HG02678 (cell line): Measurements from ENCODE around the gene ERICH6B.
"Not testable (repeated sequence)": the region's sequence is repeated elsewhere in the genome, so short reads cannot be mapped to it uniquely, and the experiment has no call there.

Experiments used
- ATAC-seq: cut with Tn5 transposase; IDR thresholded peaks from one replicate; pipeline ENCODE4 v1.9.1; 2021; ENCODE audit warnings: mild to moderate bottlenecking, moderate library complexity; ENCODE audit not compliant: unreplicated experiment

Gene ERICH6B

GRCh38 chr13:45615501-45616101 is at the start of gene ERICH6B:
TSS of gene ERICH6B (minus strand) at chr13:45615739. CDS start at chr13:45597005, 18,734 bp downstream.
- ATAC-seq, result no peak

- ATAC-seq, result not testable (repeated sequence)
These were observed 47.4 kb upstream of the ERICH6B start for GRCh38 chr13:45662903-45663302.

- ATAC-seq, result no peak
These were observed 46.6 kb upstream of the ERICH6B start for GRCh38 chr13:45662162-45662561.

DNA sequence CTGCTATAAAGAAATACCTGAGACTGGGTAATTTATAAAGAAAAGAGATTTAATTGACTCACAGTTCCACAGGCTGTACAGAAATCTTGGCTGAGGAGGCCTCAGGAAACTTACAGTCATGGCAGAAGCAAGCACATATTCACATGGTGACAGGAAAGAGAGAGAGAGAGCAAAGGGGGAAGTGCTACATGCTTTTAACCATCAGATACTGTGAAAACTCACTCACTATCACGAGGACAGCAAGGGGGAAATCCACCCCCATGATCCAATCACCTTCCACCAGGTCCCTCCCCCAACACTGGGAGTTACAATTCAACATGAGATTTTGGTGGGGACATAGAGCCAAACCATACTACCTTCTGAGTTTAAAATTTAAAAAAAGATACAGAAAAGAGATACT is 44.9 kb upstream of the ERICH6B start:
- not testable (repeated sequence) for ATAC-seq

DNA sequence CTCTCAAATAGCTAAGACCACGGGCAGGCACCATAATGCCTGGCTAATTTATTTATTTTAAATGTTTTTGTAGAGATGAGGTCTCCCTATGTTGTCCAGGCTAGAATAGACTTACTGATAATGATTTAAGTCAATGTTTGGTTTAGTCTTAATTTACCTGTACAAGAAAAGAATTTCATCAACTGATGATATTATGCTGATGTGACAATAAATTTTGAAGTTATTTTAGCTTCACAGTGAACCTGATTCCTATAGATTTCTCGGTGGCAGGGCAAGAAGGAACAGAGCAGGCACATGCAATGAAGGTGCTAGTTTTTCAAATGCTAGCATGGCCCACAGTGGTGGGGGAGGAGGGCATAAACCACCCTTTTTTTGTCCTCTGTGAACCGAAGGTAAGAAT is 44.0 kb upstream of the ERICH6B start:
- ATAC-seq, result no peak

GRCh38 chr13:45658586-45659235 is 43.2 kb upstream of the ERICH6B start:
- no peak for ATAC-seq

GRCh38 chr13:45654633-45655349 is 39.3 kb upstream of the ERICH6B start:
- ATAC-seq, result no peak

DNA sequence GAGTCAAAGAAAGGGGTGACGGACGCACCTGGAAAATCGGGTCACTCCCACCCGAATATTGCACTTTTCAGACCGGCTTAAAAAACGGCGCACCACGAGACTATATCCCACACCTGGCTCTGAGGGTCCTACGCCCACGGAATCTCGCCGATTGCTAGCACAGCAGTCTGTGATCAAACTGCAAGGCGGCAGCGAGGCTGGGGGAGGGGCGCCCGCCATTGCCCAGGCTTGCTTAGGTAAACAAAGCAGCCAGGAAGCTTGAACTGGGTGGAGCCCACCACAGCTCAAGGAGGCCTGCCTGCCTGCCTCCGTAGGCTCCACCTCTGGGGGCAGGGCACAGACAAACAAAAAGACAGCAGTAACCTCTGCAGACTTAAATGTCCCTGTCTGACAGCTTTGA is 29.7 kb upstream of the ERICH6B start:
- not testable (repeated sequence) for ATAC-seq

GRCh38 chr13:45642159-45642558 is 26.6 kb upstream of the ERICH6B start:
- not testable (repeated sequence) for ATAC-seq

- ATAC-seq, result not testable (repeated sequence)
These were observed 19.8 kb upstream of the ERICH6B start for GRCh38 chr13:45635291-45635690.

GRCh38 chr13:45630791-45631190 is 15.3 kb upstream of the ERICH6B start:
- ATAC-seq, result no peak

DNA sequence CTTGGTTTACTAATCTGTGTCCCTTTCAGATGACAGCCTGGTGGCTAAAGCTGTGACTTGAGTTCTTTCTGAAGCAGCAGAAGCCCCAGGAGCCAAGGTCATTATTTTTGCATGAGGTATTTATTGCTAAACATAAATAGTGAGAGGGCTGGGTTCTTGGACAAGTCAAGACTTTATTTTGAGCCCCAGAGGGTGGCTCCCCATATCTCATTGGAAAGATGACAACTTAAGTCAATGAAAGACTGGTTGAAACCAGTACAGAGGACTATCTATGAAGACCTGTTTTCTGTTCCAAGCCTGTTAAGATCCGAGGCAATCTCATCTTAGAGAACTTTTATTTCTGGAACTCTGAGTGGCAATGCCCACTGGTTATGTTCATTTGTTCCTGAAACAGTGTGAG is 14.4 kb upstream of the ERICH6B start:
- no peak for ATAC-seq

GRCh38 chr13:45628094-45628493 is 12.6 kb upstream of the ERICH6B start:
- ATAC-seq, result no peak

DNA sequence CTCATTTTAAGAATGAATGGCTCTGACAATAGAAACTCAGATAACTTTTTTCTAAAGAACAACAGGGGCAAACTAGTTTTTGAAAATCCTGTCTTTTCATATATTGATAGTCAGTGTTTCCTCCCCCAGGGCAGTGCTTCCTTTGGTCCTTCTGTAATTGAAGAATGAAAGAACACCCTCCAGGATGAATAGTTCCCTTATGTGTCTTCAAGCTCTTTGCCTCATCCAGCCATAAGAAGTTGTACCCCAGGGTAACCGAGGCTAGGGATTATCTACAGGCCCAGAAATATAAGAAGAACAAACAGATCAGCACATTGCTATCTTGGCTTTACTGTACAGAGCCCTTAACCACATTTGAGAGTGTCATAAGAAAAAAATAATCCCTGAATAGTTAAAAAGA is 12.1 kb upstream of the ERICH6B start:
- no peak for ATAC-seq

- no peak for ATAC-seq
These were observed 11.3 kb upstream of the ERICH6B start for GRCh38 chr13:45626731-45627374.

DNA sequence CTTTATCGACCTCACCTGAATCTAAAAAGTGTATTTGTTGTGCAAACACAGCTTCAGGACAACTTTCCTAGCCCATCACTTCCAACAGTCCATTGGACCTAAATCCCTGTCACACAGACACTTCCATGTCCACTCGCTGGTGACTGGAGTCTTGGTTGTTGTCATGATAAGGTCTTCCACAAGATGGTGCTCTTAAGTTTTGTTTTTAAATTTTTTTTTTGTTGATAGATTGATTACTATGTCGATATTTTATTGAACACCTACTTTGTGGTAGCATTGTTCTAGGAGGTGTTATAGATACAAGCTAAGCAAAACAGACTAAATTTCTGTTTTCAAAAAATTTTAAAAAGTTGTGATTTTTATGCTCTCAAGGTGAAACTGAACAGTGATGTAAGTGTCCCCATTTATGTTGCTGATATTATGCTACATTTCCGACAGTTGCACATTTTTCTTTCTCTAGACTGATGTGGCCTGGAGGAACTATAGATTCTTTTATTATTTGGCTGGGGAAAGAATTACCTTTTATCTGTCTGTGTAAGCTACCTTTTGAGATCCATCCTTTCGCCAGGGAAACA is 8.1 kb upstream of the ERICH6B start:
- ATAC-seq, result no peak

- no peak for ATAC-seq
These were observed 6.4 kb upstream of the ERICH6B start for GRCh38 chr13:45621950-45622349.

DNA sequence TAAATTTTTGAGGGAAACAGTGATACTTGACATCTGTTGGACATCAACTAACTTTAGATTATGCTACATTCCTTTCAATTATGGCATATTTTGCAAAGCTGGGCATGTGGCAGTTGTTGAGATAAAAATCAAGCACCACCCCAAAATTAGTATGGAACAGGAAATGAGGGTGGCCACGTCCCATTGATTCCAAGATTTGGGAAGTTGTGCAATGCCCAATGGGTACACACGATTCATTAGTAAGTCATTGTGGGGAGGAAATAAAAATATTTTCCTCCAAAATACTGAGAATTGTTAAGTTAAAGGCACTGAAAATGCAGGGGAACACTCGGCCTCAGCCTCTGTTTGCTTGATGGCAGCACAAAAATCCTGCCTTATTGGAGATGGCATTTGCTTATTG is 7.6 kb downstream of the ERICH6B start:
- ATAC-seq, result no peak

DNA sequence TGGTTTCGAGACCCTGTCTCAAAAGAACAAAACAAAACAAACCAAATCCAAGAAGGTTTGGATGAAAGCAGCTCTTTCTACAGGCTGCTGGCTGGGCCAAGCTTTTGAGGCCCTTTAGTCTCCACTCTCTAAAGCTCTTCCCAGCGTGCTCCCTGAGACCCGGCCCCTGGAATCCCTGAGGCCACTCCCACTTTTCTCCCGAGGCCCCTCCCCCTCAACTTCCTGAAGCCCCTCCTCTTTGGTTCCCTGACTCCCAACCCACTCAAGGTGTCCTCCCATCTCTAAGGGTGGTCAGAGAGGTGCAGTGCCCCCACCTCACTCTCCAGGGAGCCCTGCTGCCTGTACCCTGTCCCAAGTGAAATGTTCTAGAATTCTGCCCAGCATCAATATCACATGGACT is 10.6 kb downstream of the ERICH6B start:
- no peak for ATAC-seq

GRCh38 chr13:45603338-45603737 is 12.2 kb downstream of the ERICH6B start:
- ATAC-seq, result no peak
